H9 (cell line): ENCODE results near the gene ZNF526. TPM values are rescaled to one million over a fixed set of nuclear protein-coding genes. Genes with fewer than 3 reads are reported as not detected.

Experiments
- DNase-seq: peaks from one replicate; pipeline ENCODE4 v3.0.0-alpha.2; 2017
- H2AFZ ChIP-seq: one replicate; pipeline ENCODE4 v1.6.1; 2013; ENCODE audit warnings: mild to moderate bottlenecking, low read length, control low read depth, moderate library complexity
- H2AK5ac ChIP-seq: 2 replicates; pipeline ENCODE4 v1.6.1; 2013; ENCODE audit warnings: low read length, control low read depth, mixed read lengths; ENCODE audit not compliant: insufficient read length
- H2BK120ac ChIP-seq: one replicate; pipeline ENCODE4 v1.6.1; 2013; ENCODE audit warnings: low read depth, mild to moderate bottlenecking, low read length, control low read depth, inconsistent platforms; ENCODE audit not compliant: poor library complexity, severe bottlenecking
- H2BK12ac ChIP-seq: 2 replicates; pipeline ENCODE4 v1.6.1; 2013; ENCODE audit warnings: low read length, control low read depth, mixed read lengths, low read depth; ENCODE audit not compliant: insufficient read length
- H2BK15ac ChIP-seq: 2 replicates; pipeline ENCODE4 v1.6.1; 2013; ENCODE audit warnings: low read depth, low read length, control low read depth
- H2BK20ac ChIP-seq: one replicate; pipeline ENCODE4 v1.6.1; 2013; ENCODE audit warnings: low read depth, mild to moderate bottlenecking, low read length, control low read depth, inconsistent platforms; ENCODE audit not compliant: poor library complexity, severe bottlenecking
- H2BK5ac ChIP-seq: 2 replicates; pipeline ENCODE4 v1.6.1; 2013; ENCODE audit warnings: low read length, control low read depth, mixed read lengths; ENCODE audit not compliant: insufficient read length
- H3K14ac ChIP-seq: 2 replicates; pipeline ENCODE4 v1.6.1; 2013; ENCODE audit warnings: low read length, control low read depth; ENCODE audit not compliant: insufficient read depth
- H3K18ac ChIP-seq: 2 replicates; pipeline ENCODE4 v1.6.1; 2013; ENCODE audit warnings: low read depth, mild to moderate bottlenecking, mixed read lengths, low read length, control low read depth; ENCODE audit not compliant: insufficient read length
- H3K23ac ChIP-seq: 2 replicates; pipeline ENCODE4 v1.6.1; 2013; ENCODE audit warnings: low read length, control low read depth, mixed read lengths, low read depth; ENCODE audit not compliant: insufficient read length
- H3K23me2 ChIP-seq: 2 replicates; pipeline ENCODE4 v1.6.1; 2013; ENCODE audit warnings: low read depth, mild to moderate bottlenecking, mixed read lengths, low read length, control low read depth; ENCODE audit not compliant: insufficient read length, poor library complexity, severe bottlenecking
- H3K27ac ChIP-seq: 2 replicates; pipeline ENCODE4 v1.5.1; 2013; ENCODE audit warnings: low read length, control low read depth, mixed read lengths, low read depth; ENCODE audit not compliant: insufficient read length
- H3K27me3 ChIP-seq: 2 replicates; pipeline ENCODE4 v1.6.1; 2013; ENCODE audit warnings: low read length, control low read depth, inconsistent platforms; ENCODE audit not compliant: insufficient read depth
- H3K4ac ChIP-seq: 2 replicates; pipeline ENCODE4 v1.6.1; 2013; ENCODE audit warnings: low read depth, mild to moderate bottlenecking, control low read depth, inconsistent platforms, low read length, moderate library complexity
- H3K4me1 ChIP-seq: 2 replicates; pipeline ENCODE4 v1.6.1; 2013; ENCODE audit warnings: low read length, control low read depth, inconsistent platforms; ENCODE audit not compliant: insufficient read depth
- H3K4me2 ChIP-seq: 2 replicates; pipeline ENCODE4 v1.6.1; 2013; ENCODE audit warnings: low read length, control low read depth, mixed read lengths; ENCODE audit not compliant: insufficient read length, insufficient read depth
- H3K56ac ChIP-seq: 2 replicates; pipeline ENCODE4 v1.6.1; 2013; ENCODE audit warnings: low read depth, mild to moderate bottlenecking, mixed read lengths, low read length, control low read depth; ENCODE audit not compliant: insufficient read length
- H3K79me1 ChIP-seq: 2 replicates; pipeline ENCODE4 v1.6.1; 2013; ENCODE audit warnings: low read depth, mild to moderate bottlenecking, moderate library complexity, low read length, control low read depth, inconsistent platforms; ENCODE audit not compliant: insufficient read depth, poor library complexity, severe bottlenecking
- H3K79me2 ChIP-seq: 2 replicates; pipeline ENCODE4 v1.6.1; 2013; ENCODE audit warnings: low read length, control low read depth, inconsistent platforms; ENCODE audit not compliant: insufficient read depth
- H3K9ac ChIP-seq: 2 replicates; pipeline ENCODE4 v1.6.1; 2013; ENCODE audit warnings: low read length, control low read depth, mixed read lengths; ENCODE audit not compliant: insufficient read length; ENCODE audit errors: extremely low read depth
- H3K9me3 ChIP-seq: one replicate; pipeline ENCODE4 v1.6.1; 2013; ENCODE audit warnings: low read depth, low read length, inconsistent platforms; ENCODE audit not compliant: control insufficient read depth
- H3T11ph ChIP-seq: one replicate; pipeline ENCODE4 v1.6.1; 2013; ENCODE audit warnings: mild to moderate bottlenecking, low read length, control low read depth, inconsistent platforms
- H4K20me1 ChIP-seq: one replicate; pipeline ENCODE4 v1.6.1; 2013; ENCODE audit not compliant: control insufficient read depth, insufficient read length, insufficient read depth
- H4K5ac ChIP-seq: 2 replicates; pipeline ENCODE4 v1.6.1; 2013; ENCODE audit warnings: low read depth, mild to moderate bottlenecking, mixed read lengths, low read length, control low read depth; ENCODE audit not compliant: insufficient read length
- H4K8ac ChIP-seq: replicated peaks from 2 replicates; pipeline ENCODE4 v1.6.1; 2013; ENCODE audit warnings: low read length, control low read depth, mixed read lengths, low read depth; ENCODE audit not compliant: insufficient read length
- H4K91ac ChIP-seq: 2 replicates; pipeline ENCODE4 v1.6.1; 2013; ENCODE audit warnings: low read depth, mild to moderate bottlenecking, moderate library complexity, mixed read lengths, low read length, control low read depth; ENCODE audit not compliant: insufficient read length
- H3K27ac Mint-ChIP-seq, 3 experiments: 2 replicates in 2 of 3; 3 replicates in 1 of 3; pipeline ENCODE4 v1.8.0; 2020 to 2021; ENCODE audit warnings: mixed read lengths in 3 of 3, mild to moderate bottlenecking in 1 of 3, moderate library complexity in 1 of 3
- H3K27me3 Mint-ChIP-seq: 2 replicates; pipeline ENCODE4 v1.8.0; 2021; ENCODE audit warnings: low read depth, mild to moderate bottlenecking, moderate library complexity, mixed read lengths
- H3K36me3 Mint-ChIP-seq, 3 experiments: 2 replicates in 2 of 3; 3 replicates in 1 of 3; pipeline ENCODE4 v1.8.0; 2020 to 2021; ENCODE audit warnings: low read depth in 3 of 3, mixed read lengths in 3 of 3; ENCODE audit not compliant: insufficient read depth in 1 of 3
- H3K4me1 Mint-ChIP-seq, 2 experiments: 2 replicates each; pipeline ENCODE4 v1.8.0; 2020; ENCODE audit warnings: mixed read lengths in 2 of 2
- H3K4me3 Mint-ChIP-seq, 2 experiments: 2 replicates in 1 of 2; 3 replicates in 1 of 2; pipeline ENCODE4 v1.8.0; 2020 to 2021; ENCODE audit warnings: mild to moderate bottlenecking in 2 of 2, mixed read lengths in 2 of 2, moderate library complexity in 1 of 2
- H3K9me3 Mint-ChIP-seq, 2 experiments: 2 replicates in 1 of 2; 3 replicates in 1 of 2; pipeline ENCODE4 v1.8.0; 2020; ENCODE audit warnings: mild to moderate bottlenecking in 2 of 2, mixed read lengths in 2 of 2, moderate library complexity in 1 of 2
- total RNA-seq: library from RNA; stranded (reverse); gene quantifications from 2 replicates; pipeline ENCODE4 v1.2.1, GENCODE V29; 2021
- TF ChIP-seq, protein P1 (sequence below): fragments of 200-600 bp; sonication (generic); conservative IDR thresholded peaks from 3 replicates; pipeline ENCODE4 v1.8.0; 2021; ENCODE audit warnings: antibody characterized with exemption, mild to moderate bottlenecking

ZNF526 gene
- total RNA-seq, 1 experiment from 2014 or later, result 20.5 TPM

DNA sequence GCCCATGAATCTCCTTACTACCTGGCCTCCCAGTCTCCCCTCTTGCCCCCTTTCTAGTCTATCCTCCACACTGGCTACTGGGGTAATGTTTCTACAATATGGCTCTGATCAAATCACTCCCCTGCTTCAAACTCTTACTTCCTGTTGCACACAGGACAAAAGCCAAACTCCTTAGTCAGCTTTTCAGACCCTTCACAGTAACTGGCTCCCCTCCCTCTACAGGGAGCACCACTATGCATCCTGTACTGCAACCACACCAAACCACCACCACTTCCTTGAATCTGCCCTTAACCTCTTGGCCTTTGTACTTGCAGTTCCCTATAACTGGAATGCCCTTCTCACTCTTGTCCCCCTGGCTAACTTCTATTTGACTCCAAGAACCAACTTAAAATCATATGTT, 34.8 kb upstream of the ZNF526 start:
- Mint-ChIP-seq H3K4me1 (peaks cover 7 to 14% of the 10 kb centered on the region in 2 experiments), H3K27ac (no peak overlapping the region), H3K36me3 (no peaks in the 10 kb centered on the region; a peak in 1 of 7 replicates), H3K27me3 (peaks cover 19% of the 10 kb centered on the region), H3K4me3 (no peak overlapping the region), H3K9me3 (no peaks in the 10 kb centered on the region; a peak in 1 of 5 replicates)
- H3K9ac ChIP-seq, result no peak overlapping the region
- H3K79me2 ChIP-seq, result no peaks in the 10 kb centered on the region; the same call in 1 of the 2 replicates
- no peak overlapping the region for H2AFZ ChIP-seq
- no peaks in the 10 kb centered on the region for H4K20me1 ChIP-seq
- peaks cover 2% of the 10 kb centered on the region; the same call in 1 of the 2 replicates for H3K27me3 ChIP-seq
- no peak overlapping the region for H3K23ac ChIP-seq
- H3K4me1 ChIP-seq, result no peaks in the 10 kb centered on the region; the same call in 1 of the 2 replicates
- H3K9me3 ChIP-seq, result no peaks in the 10 kb centered on the region
- H2AK5ac ChIP-seq, result no peak overlapping the region
- no peak overlapping the region for H4K5ac ChIP-seq
- TF ChIP-seq, protein P1, sequence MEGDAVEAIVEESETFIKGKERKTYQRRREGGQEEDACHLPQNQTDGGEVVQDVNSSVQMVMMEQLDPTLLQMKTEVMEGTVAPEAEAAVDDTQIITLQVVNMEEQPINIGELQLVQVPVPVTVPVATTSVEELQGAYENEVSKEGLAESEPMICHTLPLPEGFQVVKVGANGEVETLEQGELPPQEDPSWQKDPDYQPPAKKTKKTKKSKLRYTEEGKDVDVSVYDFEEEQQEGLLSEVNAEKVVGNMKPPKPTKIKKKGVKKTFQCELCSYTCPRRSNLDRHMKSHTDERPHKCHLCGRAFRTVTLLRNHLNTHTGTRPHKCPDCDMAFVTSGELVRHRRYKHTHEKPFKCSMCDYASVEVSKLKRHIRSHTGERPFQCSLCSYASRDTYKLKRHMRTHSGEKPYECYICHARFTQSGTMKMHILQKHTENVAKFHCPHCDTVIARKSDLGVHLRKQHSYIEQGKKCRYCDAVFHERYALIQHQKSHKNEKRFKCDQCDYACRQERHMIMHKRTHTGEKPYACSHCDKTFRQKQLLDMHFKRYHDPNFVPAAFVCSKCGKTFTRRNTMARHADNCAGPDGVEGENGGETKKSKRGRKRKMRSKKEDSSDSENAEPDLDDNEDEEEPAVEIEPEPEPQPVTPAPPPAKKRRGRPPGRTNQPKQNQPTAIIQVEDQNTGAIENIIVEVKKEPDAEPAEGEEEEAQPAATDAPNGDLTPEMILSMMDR, result no peak
- no peak overlapping the region for H3K4ac ChIP-seq
- no peak for DNase-seq
- H3K4me2 ChIP-seq, result no peak overlapping the region
- H3K27ac ChIP-seq, result no peak overlapping the region
- H2BK12ac ChIP-seq, result no peak overlapping the region
- H3K23me2 ChIP-seq, result no peaks in the 10 kb centered on the region
- H2BK15ac ChIP-seq, result no peak overlapping the region
- H3T11ph ChIP-seq, result no peak overlapping the region
- no peak overlapping the region for H3K18ac ChIP-seq
- no peak overlapping the region for H2BK5ac ChIP-seq
- H2BK20ac ChIP-seq, result no peak overlapping the region
- H3K56ac ChIP-seq, result no peak overlapping the region
- no peak overlapping the region for H2BK120ac ChIP-seq
- H3K14ac ChIP-seq, result no peak overlapping the region
- no peaks in the 10 kb centered on the region for H3K79me1 ChIP-seq
- no peak overlapping the region for H4K91ac ChIP-seq
- no peak overlapping the region for H4K8ac ChIP-seq
